PC-9 (cell line): ENCODE results near the gene STXBP2. TPM values are rescaled to one million over a fixed set of nuclear protein-coding genes. Genes with fewer than 3 reads are reported as not detected.

Source experiments
- BruUV-seq: library from RNA; stranded (reverse); fragments of 400-500 nt; replicated peaks from 2 replicates; lab custom pipeline; 2021; lab: Mats Ljungman, UMichigan
- CTCF ChIA-PET: fragments of 300-600 bp; sonication (Branson Sonifier 250); formaldehyde crosslinking; loops from one replicate; lab custom pipeline; 2022; ENCODE audit warnings: antibody characterized with exemption; lab: Charles Lee
- POLR2A ChIA-PET: fragments of 300-600 bp; sonication (Branson Sonifier 250); formaldehyde crosslinking; loops from one replicate; lab custom pipeline; 2022; ENCODE audit warnings: antibody characterized with exemption; ENCODE audit not compliant: unreplicated experiment; lab: Charles Lee
- DNase-seq, 2 experiments: peaks; one replicate each; pipeline versions ENCODE4 v3.0.0 to v3.0.0-alpha.2; 2015 to 2022; ENCODE audit warnings: mixed read lengths in 1 of 2
- H2AFZ ChIP-seq: fragments of 200-600 bp; sonication (generic); 2 replicates; pipeline ENCODE4 v1.8.1; 2017; ENCODE audit warnings: antibody characterized with exemption
- H3F3A ChIP-seq: fragments of 200-600 bp; sonication (generic); 2 replicates; pipeline ENCODE4 v1.8.1; 2017; ENCODE audit warnings: antibody characterized with exemption, mild to moderate bottlenecking, low read depth; ENCODE audit not compliant: insufficient read depth
- H3K27ac ChIP-seq: fragments of 200-600 bp; sonication (generic); 2 replicates; pipeline ENCODE4 v1.6.1; 2016; ENCODE audit warnings: mixed run types
- H3K27me3 ChIP-seq: fragments of 200-600 bp; sonication (generic); 2 replicates; pipeline ENCODE4 v1.6.1; 2016; ENCODE audit warnings: low read depth, mixed run types; ENCODE audit not compliant: insufficient read depth
- H3K36me3 ChIP-seq: fragments of 200-600 bp; sonication (generic); 2 replicates; pipeline ENCODE4 v1.6.1; 2016; ENCODE audit warnings: low read depth, mixed run types
- H3K4me1 ChIP-seq: fragments of 200-600 bp; sonication (generic); replicated peaks from 2 replicates; pipeline ENCODE4 v1.6.1; 2016; ENCODE audit warnings: mixed run types; ENCODE audit not compliant: insufficient read depth
- H3K4me2 ChIP-seq: fragments of 200-600 bp; sonication (generic); 2 replicates; pipeline ENCODE4 v1.6.1; 2017; ENCODE audit warnings: mixed run types
- H3K4me3 ChIP-seq: fragments of 200-600 bp; sonication (generic); 2 replicates; pipeline ENCODE4 v1.6.1; 2016; ENCODE audit warnings: mixed run types
- H3K79me2 ChIP-seq: fragments of 200-600 bp; sonication (generic); 2 replicates; pipeline ENCODE4 v1.6.1; 2017; ENCODE audit warnings: low read depth, mixed run types
- H3K9me2 ChIP-seq: fragments of 200-600 bp; sonication (generic); 2 replicates; pipeline ENCODE4 v1.8.1; 2017; ENCODE audit warnings: mild to moderate bottlenecking; ENCODE audit not compliant: insufficient read depth
- H3K9me3 ChIP-seq: fragments of 200-600 bp; sonication (generic); 2 replicates; pipeline ENCODE4 v1.8.1; 2016; ENCODE audit warnings: low read depth; ENCODE audit not compliant: insufficient read depth
- H4K20me1 ChIP-seq: fragments of 200-600 bp; sonication (generic); 2 replicates; pipeline ENCODE4 v1.8.1; 2017; ENCODE audit not compliant: insufficient read depth
- CTCF ChIP-seq: fragments of 200-600 bp; sonication (generic); conservative IDR thresholded peaks from 2 replicates; pipeline ENCODE4 v1.6.1; 2017; ENCODE audit warnings: mixed run types, antibody characterized with exemption, mild to moderate bottlenecking, moderate library complexity
- EZH2 ChIP-seq: fragments of 200-600 bp; sonication (generic); IDR thresholded peaks from 2 replicates; pipeline ENCODE4 v1.8.0; 2017; ENCODE audit warnings: antibody characterized with exemption, low read depth
- intact Hi-C: fragments of 100-400 bp; cut with micrococcal nuclease; formaldehyde crosslinking; loops from one replicate; pipeline ENCODE4 v1.10.0; 2022; ENCODE audit not compliant: unreplicated experiment
- total RNA-seq: library from RNA; stranded (reverse); gene quantifications from 2 replicates; pipeline ENCODE4 v1.2.3, GENCODE V29; 2021

The STXBP2 gene
- total RNA-seq, 1 experiment from 2014 or later: 148 TPM

GRCh38 chr19:7595466-7596133 is 41.3 kb upstream of the STXBP2 start, which contains the start of gene CAMSAP3:
Gene CAMSAP3 (plus strand): TSS chr19:7595863. CDS start chr19:7596003, 140 bp downstream.
- H3K4me3 ChIP-seq: peak within 1 kb of the TSS; percentile 72
- no TSS peak for BruUV-seq
- H3K27ac ChIP-seq: no peak within 1 kb of the TSS
- H3K79me2 ChIP-seq: peaks cover 23% of the 10 kb centered on the region
- peaks cover 22% of the 10 kb centered on the region for H3F3A ChIP-seq
- no peaks in the 10 kb centered on the region for H3K36me3 ChIP-seq
- intact Hi-C loops: no loop called here
- H2AFZ ChIP-seq: peak within 1 kb of the TSS; percentile 71
- H3K9me3 ChIP-seq: no peaks in the 10 kb centered on the region
- no peaks in the 10 kb centered on the region for H3K27me3 ChIP-seq
- no peaks in the 10 kb centered on the region for H3K9me2 ChIP-seq
- ChIA-PET POLR2A (no interaction called here), CTCF (interaction anchor here (0.5 to 0.6 kb wide), 2 partner anchors 10 to 334 kb away, joined by 3 to 11 read pairs; no protein-coding TSS in a partner anchor)
- H4K20me1 ChIP-seq: peaks cover 11% of the 10 kb centered on the region; the same call in 1 of the 2 replicates
- no peak for TF ChIP-seq EZH2
- no peak for TF ChIP-seq CTCF
- peaks cover 10% of the 10 kb centered on the region for H3K4me1 ChIP-seq
- DNase-seq: peak in 1 of 2 experiments; percentile 71
- peak within 1 kb of the TSS; percentile 97 for H3K4me2 ChIP-seq

DNA sequence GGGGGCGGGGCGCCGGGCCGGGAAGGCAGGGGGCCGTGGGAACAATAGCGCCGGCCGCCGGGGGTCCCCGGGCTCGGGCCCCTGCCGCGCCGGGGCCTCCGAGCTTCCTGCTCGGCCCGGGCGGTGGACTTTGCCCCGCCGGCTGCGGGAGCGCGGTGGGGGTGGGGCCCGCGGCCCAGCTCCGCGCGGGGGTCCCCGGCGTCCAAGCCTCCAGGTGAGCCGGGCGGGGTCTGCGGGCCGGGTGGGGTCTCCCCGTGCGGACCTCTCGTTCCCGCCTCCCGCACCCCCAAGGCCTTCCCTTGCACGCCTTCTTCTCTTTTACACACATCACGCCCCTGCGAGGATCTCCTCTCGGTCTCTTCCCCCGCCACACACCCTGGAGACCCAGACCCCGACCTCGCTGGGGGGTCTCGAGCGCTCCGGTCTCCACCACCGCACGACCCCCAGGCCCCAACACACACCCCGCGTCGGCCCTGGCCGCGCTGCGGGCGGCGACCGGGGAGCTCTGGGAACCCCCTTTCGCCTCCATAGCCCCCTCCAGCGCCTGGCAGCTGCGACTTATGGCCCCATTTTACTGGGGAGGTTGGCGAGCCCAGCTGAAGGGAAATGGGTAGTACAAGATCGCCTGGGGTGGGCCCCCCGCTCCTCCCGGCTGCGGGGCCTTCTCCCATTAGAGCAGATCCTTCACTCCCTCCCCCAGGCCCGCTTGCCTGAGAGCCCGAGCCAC is 40.5 kb upstream of the STXBP2 start:
- POLR2A ChIA-PET: interaction anchor here (0.5 kb wide), 2 partner anchors 21 to 23 kb away, joined by 10 to 30 read pairs; no protein-coding TSS in a partner anchor
- no peaks in the 10 kb centered on the region for H3K9me2 ChIP-seq
- no peaks in the 10 kb centered on the region for H3K27me3 ChIP-seq
- peak overlapping the region; percentile 66 for H2AFZ ChIP-seq
- H3K9me3 ChIP-seq: no peaks in the 10 kb centered on the region
- H3K36me3 ChIP-seq: no peaks in the 10 kb centered on the region
- H3F3A ChIP-seq: peaks cover 25% of the 10 kb centered on the region
- H3K4me2 ChIP-seq: peak overlapping the region; percentile 97
- H3K79me2 ChIP-seq: peaks cover 28% of the 10 kb centered on the region
- peak overlapping the region; percentile 71 for H3K4me3 ChIP-seq
- TSS peak; percentile 70 for BruUV-seq
- DNase-seq: no peak
- intact Hi-C loops: no loop called here
- no peak overlapping the region for H3K27ac ChIP-seq
- peaks cover 6% of the 10 kb centered on the region; the same call in 1 of the 2 replicates for H3K4me1 ChIP-seq
- peaks cover 11% of the 10 kb centered on the region; the same call in 1 of the 2 replicates for H4K20me1 ChIP-seq
- TF ChIP-seq EZH2 (no peak), CTCF (no peak)
- CTCF ChIA-PET: interaction anchor here (0.7 to 1.3 kb wide), 2 partner anchors 61 to 84 kb away, joined by 3 to 5 read pairs; partner anchors contain the start of gene TRAPPC5

DNA sequence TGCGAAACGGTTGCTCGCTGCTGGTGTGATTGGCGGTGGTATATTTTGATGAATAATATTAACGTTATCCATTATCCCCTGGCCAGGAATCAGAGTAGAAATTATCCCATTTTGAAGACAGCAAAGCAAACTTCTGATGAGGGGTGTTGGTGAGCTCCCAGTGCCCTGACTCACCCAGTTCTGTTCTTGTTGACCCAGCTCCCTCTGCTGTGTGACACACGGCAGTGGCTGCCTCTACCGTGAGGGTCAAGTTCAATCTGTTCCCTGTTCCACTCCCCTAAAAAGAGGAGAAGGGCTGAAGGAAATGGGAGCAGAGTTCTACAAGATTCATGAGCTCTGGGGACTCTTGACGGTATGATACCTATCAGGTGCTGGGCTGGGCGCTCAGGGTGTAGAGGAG is 39.2 kb upstream of the STXBP2 start:
- DNase-seq: no peak
- H3K27ac ChIP-seq: no peak overlapping the region
- H3K27me3 ChIP-seq: no peaks in the 10 kb centered on the region
- no TSS peak for BruUV-seq
- peaks cover 11% of the 10 kb centered on the region; the same call in 1 of the 2 replicates for H4K20me1 ChIP-seq
- peaks cover 6% of the 10 kb centered on the region; the same call in 1 of the 2 replicates for H3K4me1 ChIP-seq
- H3K4me3 ChIP-seq: no peak overlapping the region
- peaks cover 25% of the 10 kb centered on the region for H3F3A ChIP-seq
- POLR2A ChIA-PET: no interaction called here
- peaks cover 35% of the 10 kb centered on the region for H3K79me2 ChIP-seq
- no peaks in the 10 kb centered on the region for H3K9me2 ChIP-seq
- no peak overlapping the region for H2AFZ ChIP-seq
- H3K4me2 ChIP-seq: peak overlapping the region; percentile 97; the same call in 1 of the 2 replicates
- H3K9me3 ChIP-seq: no peaks in the 10 kb centered on the region
- intact Hi-C loops: no loop called here
- no peaks in the 10 kb centered on the region for H3K36me3 ChIP-seq
- TF ChIP-seq EZH2 (no peak), CTCF (no peak)
- CTCF ChIA-PET: no interaction called here
